HCT116 (cell line): ENCODE measurements around the gene DNPH1. TPM values are rescaled to one million over a fixed set of nuclear protein-coding genes. Genes with fewer than 3 reads are reported as not detected.

Experiments used
- ATAC-seq: fragments of 200-7000 bp; cut with Tn5 transposase; 2 replicates; pipeline ENCODE4 v1.9.1; 2020; ENCODE audit warnings: mild to moderate bottlenecking, moderate library complexity
- BruUV-seq: library from RNA; stranded (reverse); fragments of 400-500 nt; replicated peaks from 2 replicates; lab custom pipeline; 2021; lab: Mats Ljungman, UMichigan
- CTCF ChIA-PET: fragments of 300-600 bp; sonication (Branson Sonifier 250); formaldehyde crosslinking; loops from one replicate; lab custom pipeline; 2021; ENCODE audit warnings: antibody characterized with exemption; lab: Charles Lee
- POLR2A ChIA-PET: fragments of 300-600, 350-600 bp; sonication (Branson Sonifier 250); formaldehyde crosslinking; loops from one replicate; lab custom pipeline; 2021; ENCODE audit warnings: antibody characterized with exemption; lab: Charles Lee
- RAD21 ChIA-PET, 2 experiments: fragments of 300-600 bp; sonication (Branson Sonifier 250); formaldehyde crosslinking; loops; one replicate each; lab custom pipeline; 2023; ENCODE audit warnings: low total read pairs in 2 of 2; ENCODE audit not compliant: uncharacterized antibody in 2 of 2, unreplicated experiment in 2 of 2, low non-redundant PET in 1 of 2; lab: Charles Lee
- DNase-seq: peaks from one replicate; pipeline ENCODE4 v3.0.0-alpha.2; 2010; ENCODE audit warnings: low read depth, low spot score
- H2AFZ ChIP-seq: fragments of 200-600 bp; shearing (Covaris generic), sonication (generic); 2 replicates; pipeline ENCODE4 v1.6.1; 2017; ENCODE audit warnings: low read depth, mixed run types, mixed read lengths, antibody characterized with exemption, low read length; ENCODE audit not compliant: poor library complexity, severe bottlenecking
- H3K27ac ChIP-seq: 2 replicates; pipeline ENCODE4 v1.5.1; 2012; ENCODE audit warnings: low read depth, low read length
- H3K27me3 ChIP-seq: fragments of 200-600 bp; sonication (generic); 2 replicates; pipeline ENCODE4 v1.6.1; 2016; ENCODE audit warnings: mixed run types, low read length, mixed read lengths; ENCODE audit not compliant: insufficient read depth
- H3K36me3 ChIP-seq, 2 experiments: fragments of 200-500 bp in 1 of 2; fragments of 200-600 bp in 1 of 2; sonication (Bioruptor generic) in 1 of 2; sonication (generic) in 1 of 2; 2 replicates each; pipeline versions ENCODE4 v1.5.1 to v1.6.1; 2014 to 2016; ENCODE audit warnings: low read length in 2 of 2, inconsistent platforms in 1 of 2, mixed read lengths in 1 of 2, mixed run types in 1 of 2; ENCODE audit not compliant: insufficient read depth in 2 of 2, control insufficient read depth in 1 of 2
- H3K4me1 ChIP-seq, 2 experiments: fragments of 200-600 bp in 1 of 2; sonication (generic) in 1 of 2; 2 replicates each; pipeline versions ENCODE4 v1.5.1 to v1.6.1; 2012 to 2017; ENCODE audit warnings: low read length in 2 of 2, inconsistent platforms in 1 of 2, mild to moderate bottlenecking in 1 of 2, mixed read lengths in 1 of 2, mixed run types in 1 of 2, moderate library complexity in 1 of 2; ENCODE audit not compliant: insufficient read depth in 2 of 2, control insufficient read depth in 1 of 2
- H3K4me2 ChIP-seq: fragments of 200-600 bp; sonication (generic); 2 replicates; pipeline ENCODE4 v1.6.1; 2017; ENCODE audit warnings: mixed run types, low read length, mixed read lengths
- H3K4me3 ChIP-seq, 2 experiments: fragments of 200-600 bp in 1 of 2; sonication (generic) in 1 of 2; replicated peaks in 1 of 2; 2 replicates each; pipeline ENCODE4 v1.5.1; 2011 to 2016; ENCODE audit warnings: low read length in 2 of 2, control low read depth in 1 of 2, low read depth in 1 of 2, mild to moderate bottlenecking in 1 of 2, mixed read lengths in 1 of 2, mixed run types in 1 of 2
- H3K79me2 ChIP-seq: fragments of 200-600 bp; sonication (generic); 2 replicates; pipeline ENCODE4 v1.6.1; 2017; ENCODE audit warnings: mild to moderate bottlenecking, mixed run types, low read length, moderate library complexity, mixed read lengths; ENCODE audit not compliant: insufficient read depth
- H3K9ac ChIP-seq: fragments of 200-600 bp; sonication (generic); 2 replicates; pipeline ENCODE4 v1.6.1; 2016; ENCODE audit warnings: low read length, mixed read lengths
- H3K9me2 ChIP-seq: fragments of 200-600 bp; sonication (generic), shearing (Covaris generic); 2 replicates; pipeline ENCODE4 v1.6.1; 2017; ENCODE audit warnings: mixed run types, mild to moderate bottlenecking, moderate library complexity; ENCODE audit not compliant: insufficient read depth
- H3K9me3 ChIP-seq, 2 experiments: fragments of 200-500 bp in 1 of 2; fragments of 200-600 bp in 1 of 2; sonication (Bioruptor generic) in 1 of 2; sonication (generic) in 1 of 2; 2 replicates each; pipeline ENCODE4 v1.6.1; 2014 to 2017; ENCODE audit warnings: low read length in 2 of 2, mixed read lengths in 2 of 2, inconsistent platforms in 1 of 2, low read depth in 1 of 2, mild to moderate bottlenecking in 1 of 2, mixed run types in 1 of 2, moderate library complexity in 1 of 2; ENCODE audit not compliant: control insufficient read depth in 1 of 2, insufficient read depth in 1 of 2
- H4K20me1 ChIP-seq: fragments of 200-600 bp; sonication (generic), shearing (Covaris generic); 2 replicates; pipeline ENCODE4 v1.6.1; 2017; ENCODE audit warnings: mixed run types, mild to moderate bottlenecking, moderate library complexity; ENCODE audit not compliant: insufficient read depth
- CBX3 ChIP-seq: IDR thresholded peaks from 2 replicates; pipeline ENCODE4 v1.6.1; 2012; ENCODE audit warnings: low read depth
- ELF1 ChIP-seq: IDR thresholded peaks from 2 replicates; pipeline ENCODE4 v1.6.1; 2012; ENCODE audit warnings: low read depth, borderline replicate concordance
- EZH2 ChIP-seq: fragments of 200-600 bp; sonication (generic); IDR thresholded peaks from 2 replicates; pipeline ENCODE4 v1.6.1; 2017; ENCODE audit warnings: antibody characterized with exemption, mixed run types
- EZH2phosphoT487 ChIP-seq: fragments of 200-600 bp; IDR thresholded peaks from 2 replicates; pipeline ENCODE4 v1.6.1; 2018; ENCODE audit warnings: antibody characterized with exemption, borderline replicate concordance
- RAD21 ChIP-seq: IDR thresholded peaks from 2 replicates; pipeline ENCODE4 v1.6.1; 2012; ENCODE audit warnings: low read depth, mild to moderate bottlenecking
- ZBTB33 ChIP-seq: IDR thresholded peaks from 2 replicates; pipeline ENCODE4 v1.6.1; 2011; ENCODE audit warnings: mild to moderate bottlenecking, low read length, moderate library complexity; ENCODE audit not compliant: insufficient replicate concordance; ENCODE audit errors: extremely low read depth
- ZFX ChIP-seq: fragments of 450-650 bp; IDR thresholded peaks from 2 replicates; pipeline ENCODE4 v1.6.1; 2017
- ZNF274 ChIP-seq: fragments of 200-500 bp; sonication (Bioruptor generic); IDR thresholded peaks from 2 replicates; pipeline ENCODE4 v1.6.1; 2014; ENCODE audit warnings: mild to moderate bottlenecking, low read depth, low read length, inconsistent platforms
- intact Hi-C: fragments of 100-400 bp; cut with micrococcal nuclease; formaldehyde crosslinking; loops from 2 replicates; pipeline ENCODE4 v1.10.0; 2022
- total RNA-seq: library from RNA; stranded (reverse); gene quantifications from one replicate; pipeline ENCODE4 v1.2.1, GENCODE V29; 2021; ENCODE audit not compliant: unreplicated experiment
- TF ChIP-seq, protein P1 (sequence below), 3 experiments: fragments of 200-600 bp in 1 of 3; sonication (generic) in 1 of 3; IDR thresholded peaks in 2 of 3; conservative IDR thresholded peaks in 1 of 3; 2 replicates each; pipeline ENCODE4 v1.5.1; 2012 to 2017; ENCODE audit warnings: low read depth in 2 of 3, low read length in 2 of 3, antibody characterized with exemption in 1 of 3, borderline replicate concordance in 1 of 3, control low read depth in 1 of 3, mild to moderate bottlenecking in 1 of 3, mixed read lengths in 1 of 3, mixed run types in 1 of 3, moderate library complexity in 1 of 3; ENCODE audit not compliant: insufficient read depth in 1 of 3

DNPH1 gene
- total RNA-seq, 1 experiment from 2014 or later = 117 TPM

DNA sequence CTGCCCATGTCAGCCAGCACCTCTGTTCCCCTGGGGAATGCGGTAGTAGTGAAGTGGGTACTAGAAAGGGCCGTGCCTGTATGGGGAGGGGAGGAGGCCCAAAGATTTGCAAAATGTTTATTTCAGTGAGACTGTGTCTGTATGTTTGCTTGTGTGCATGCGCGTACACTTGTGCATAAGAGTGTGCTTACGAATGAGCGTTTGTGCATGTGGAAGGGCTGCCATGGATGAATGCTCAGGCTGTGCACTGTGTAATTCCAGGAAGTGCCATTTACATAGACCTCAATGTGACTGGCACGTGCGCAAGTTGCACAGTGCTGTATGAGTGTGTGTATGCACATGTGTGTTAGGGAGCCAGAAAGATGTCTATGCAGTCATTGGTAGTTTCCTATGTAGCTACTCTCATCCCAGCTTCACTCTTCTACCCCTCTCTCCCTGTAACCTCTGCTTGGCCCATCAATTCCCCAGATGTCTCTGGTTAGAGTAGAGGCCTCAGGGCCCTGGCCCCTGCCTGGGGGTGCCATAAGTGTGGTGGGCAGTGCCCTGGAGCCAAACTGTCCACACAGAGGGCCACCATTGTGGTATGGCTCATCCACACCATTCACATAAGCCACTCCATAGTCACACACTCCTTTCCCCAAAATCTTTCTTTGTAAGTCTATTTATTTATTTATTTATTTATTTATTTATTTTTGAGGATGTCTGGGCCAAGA lies 42.0 kb upstream of the DNPH1 start (continued):
- TF ChIP-seq, protein P1, sequence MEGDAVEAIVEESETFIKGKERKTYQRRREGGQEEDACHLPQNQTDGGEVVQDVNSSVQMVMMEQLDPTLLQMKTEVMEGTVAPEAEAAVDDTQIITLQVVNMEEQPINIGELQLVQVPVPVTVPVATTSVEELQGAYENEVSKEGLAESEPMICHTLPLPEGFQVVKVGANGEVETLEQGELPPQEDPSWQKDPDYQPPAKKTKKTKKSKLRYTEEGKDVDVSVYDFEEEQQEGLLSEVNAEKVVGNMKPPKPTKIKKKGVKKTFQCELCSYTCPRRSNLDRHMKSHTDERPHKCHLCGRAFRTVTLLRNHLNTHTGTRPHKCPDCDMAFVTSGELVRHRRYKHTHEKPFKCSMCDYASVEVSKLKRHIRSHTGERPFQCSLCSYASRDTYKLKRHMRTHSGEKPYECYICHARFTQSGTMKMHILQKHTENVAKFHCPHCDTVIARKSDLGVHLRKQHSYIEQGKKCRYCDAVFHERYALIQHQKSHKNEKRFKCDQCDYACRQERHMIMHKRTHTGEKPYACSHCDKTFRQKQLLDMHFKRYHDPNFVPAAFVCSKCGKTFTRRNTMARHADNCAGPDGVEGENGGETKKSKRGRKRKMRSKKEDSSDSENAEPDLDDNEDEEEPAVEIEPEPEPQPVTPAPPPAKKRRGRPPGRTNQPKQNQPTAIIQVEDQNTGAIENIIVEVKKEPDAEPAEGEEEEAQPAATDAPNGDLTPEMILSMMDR (IDR thresholded peaks at IDR 0.05 in 2 of 3, conservative IDR thresholded peaks at IDR 0.05 in 1 of 3; ENCODE audit: borderline replicate concordance in 1 of 3, insufficient read depth in 1 of 3, low read depth in 2 of 3, low read length in 2 of 3) = no peak
- TF ChIP-seq CBX3 (no peak), ELF1 (no peak)

DNA sequence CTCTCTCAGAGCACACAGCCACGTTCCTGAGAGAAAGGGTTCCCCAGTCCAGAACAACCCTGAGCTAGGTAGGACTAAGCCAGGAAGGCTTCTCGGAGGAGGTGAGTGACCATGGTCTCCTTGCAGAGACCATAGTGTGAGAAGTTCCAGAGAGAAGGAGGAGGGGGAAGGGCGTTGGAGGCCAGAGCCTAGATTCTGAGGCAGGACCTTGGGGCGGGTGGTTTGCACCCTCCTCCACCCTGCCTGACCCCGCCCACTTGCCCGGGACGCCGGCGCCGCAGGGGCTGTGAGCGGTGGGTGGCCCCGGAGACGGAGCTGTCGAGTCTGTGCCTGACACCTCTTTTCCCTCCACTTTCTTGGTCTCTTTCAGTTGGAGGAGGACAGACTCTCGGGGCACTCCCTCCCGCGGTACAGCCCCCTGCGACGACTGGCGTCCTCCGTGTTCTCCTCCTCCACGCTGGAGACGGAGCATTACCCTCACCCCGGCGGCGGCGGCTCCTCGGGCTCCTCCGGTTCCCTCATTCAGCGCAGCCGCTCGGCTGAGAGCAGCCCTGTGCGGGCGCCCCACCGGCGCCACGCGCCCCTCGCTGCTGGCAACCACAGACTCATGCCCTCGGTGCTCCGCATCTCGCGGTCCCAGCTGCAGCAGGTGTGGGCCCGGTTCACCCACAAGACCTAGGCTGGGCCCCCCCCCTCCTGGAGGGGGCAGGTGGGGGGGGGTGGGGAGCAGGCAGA lies 40.2 kb upstream of the DNPH1 start:
- intact Hi-C loops = no loop called here
- no TSS peak for BruUV-seq
- H3K4me2 ChIP-seq = no peak overlapping the region
- TF ChIP-seq EZH2phosphoT487 (no peak), ZFX (no peak), EZH2 (no peak), RAD21 (no peak), ZNF274 (no peak), CBX3 (no peak), ZBTB33 (no peak)
- RAD21 ChIA-PET = no interaction called here
- no peaks in the 10 kb centered on the region for H3K4me1 ChIP-seq
- no peaks in the 10 kb centered on the region for H3K79me2 ChIP-seq
- POLR2A ChIA-PET = no interaction called here
- no peaks in the 10 kb centered on the region for H3K36me3 ChIP-seq
- ATAC-seq (no peak), DNase-seq (no peak)
- H3K27me3 ChIP-seq = no peaks in the 10 kb centered on the region
- no peaks in the 10 kb centered on the region for H3K9me3 ChIP-seq
- no peak overlapping the region for H2AFZ ChIP-seq
- H4K20me1 ChIP-seq = no peaks in the 10 kb centered on the region
- H3K27ac ChIP-seq = no peak overlapping the region
- CTCF ChIA-PET = interaction anchor here (0.8 kb wide), 1 partner anchor 9 kb away, joined by 3 read pairs; no protein-coding TSS in a partner anchor
- H3K9me2 ChIP-seq = no peaks in the 10 kb centered on the region
- H3K4me3 ChIP-seq = no peak overlapping the region
- no peak overlapping the region for H3K9ac ChIP-seq
